H1 (cell line): ENCODE data around the gene SEZ6L. TPM values are rescaled to one million over a fixed set of nuclear protein-coding genes. Genes with fewer than 3 reads are reported as not detected.

Source experiments
- CHD2 ChIP-seq: IDR thresholded peaks from 2 replicates; pipeline ENCODE4 v1.6.1; 2012; ENCODE audit warnings: low read length, improper control_type of control experiment
- POU5F1 ChIP-seq: IDR thresholded peaks from 2 replicates; pipeline ENCODE4 v1.6.1; 2011; ENCODE audit warnings: low read depth, mild to moderate bottlenecking, low read length, moderate library complexity
- SP1 ChIP-seq: IDR thresholded peaks from 2 replicates; pipeline ENCODE4 v1.6.1; 2011; ENCODE audit warnings: low read depth, low read length
- TAF1 ChIP-seq: IDR thresholded peaks from 2 replicates; pipeline ENCODE4 v1.6.1; 2011; ENCODE audit warnings: mild to moderate bottlenecking, low read depth, low read length
- polyA plus RNA-seq, 7 experiments: library from polyadenylated mRNA; depleted of rRNA in 3 of 7; stranded (reverse) in 5 of 7; unstranded in 2 of 7; fragments of >200 nt in 5 of 7; fragments of 200-250 nt in 2 of 7; gene quantifications; 1 replicate in 5 of 7; 2 replicates in 1 of 7; 4 replicates in 1 of 7; pipeline versions ENCODE4 v1.2.1 to v1.2.3, GENCODE V29; 2011 to 2013; ENCODE audit warnings: missing spikeins in 2 of 7, mixed read lengths in 2 of 7
- total RNA-seq: library from RNA; stranded (reverse); fragmentation: NEBNext Ultra II Directional; extraction: Animal tissue kit (Norgen Biotek cat#: 25700); gene quantifications from 2 replicates; pipeline ENCODE4 v1.2.1, GENCODE V29; 2021
- TF ChIP-seq, protein P1 (sequence below): IDR thresholded peaks from 2 replicates; pipeline ENCODE4 v1.6.1; 2012; ENCODE audit warnings: low read length, inconsistent platforms
- TF ChIP-seq, protein P2 (sequence below): IDR thresholded peaks from 2 replicates; pipeline ENCODE4 v1.6.1; 2012; ENCODE audit warnings: inconsistent platforms
- TF ChIP-seq, protein P3 (sequence below): IDR thresholded peaks from 2 replicates; pipeline ENCODE4 v1.6.1; 2011; ENCODE audit warnings: low read depth, mild to moderate bottlenecking, low read length; ENCODE audit not compliant: insufficient read depth

The SEZ6L gene
- total and polyA plus RNA-seq, 2 of the 8 experiments (the other 6 are each of a cell fraction or from before 2014, with no cell fraction given) = 0.06 to 0.33 TPM

DNA sequence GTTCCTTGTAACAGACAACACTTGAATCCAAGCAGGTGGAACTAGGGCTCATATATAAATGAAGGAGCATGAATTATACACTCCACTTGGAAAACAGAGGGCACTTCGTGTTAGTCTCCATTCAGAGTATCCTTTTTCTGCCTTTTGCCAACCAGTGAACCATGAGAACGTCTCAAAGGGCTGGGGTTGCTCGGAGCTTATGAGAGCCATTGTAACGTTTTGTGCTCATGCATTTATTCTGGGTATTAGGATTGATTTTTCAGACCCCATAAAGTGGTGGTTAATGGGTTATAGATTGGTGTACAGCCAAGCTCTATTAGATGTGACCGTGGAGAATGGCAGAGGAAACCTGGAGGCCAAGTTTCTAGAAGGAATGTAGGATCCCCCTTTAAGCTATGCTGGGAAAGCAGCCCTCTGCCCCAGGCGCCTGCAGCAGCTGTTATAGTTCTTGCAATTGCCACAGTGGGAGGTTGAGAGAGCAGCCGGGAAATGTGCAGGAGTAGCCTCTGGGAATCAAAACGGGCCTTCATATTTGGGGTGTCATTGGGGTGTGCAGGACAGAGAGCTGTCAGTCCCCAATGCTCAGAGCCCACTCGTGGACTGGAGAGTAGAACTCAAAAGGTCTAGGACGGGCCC is 205.2 kb downstream of the SEZ6L start (continued):
- TF ChIP-seq, protein P1, sequence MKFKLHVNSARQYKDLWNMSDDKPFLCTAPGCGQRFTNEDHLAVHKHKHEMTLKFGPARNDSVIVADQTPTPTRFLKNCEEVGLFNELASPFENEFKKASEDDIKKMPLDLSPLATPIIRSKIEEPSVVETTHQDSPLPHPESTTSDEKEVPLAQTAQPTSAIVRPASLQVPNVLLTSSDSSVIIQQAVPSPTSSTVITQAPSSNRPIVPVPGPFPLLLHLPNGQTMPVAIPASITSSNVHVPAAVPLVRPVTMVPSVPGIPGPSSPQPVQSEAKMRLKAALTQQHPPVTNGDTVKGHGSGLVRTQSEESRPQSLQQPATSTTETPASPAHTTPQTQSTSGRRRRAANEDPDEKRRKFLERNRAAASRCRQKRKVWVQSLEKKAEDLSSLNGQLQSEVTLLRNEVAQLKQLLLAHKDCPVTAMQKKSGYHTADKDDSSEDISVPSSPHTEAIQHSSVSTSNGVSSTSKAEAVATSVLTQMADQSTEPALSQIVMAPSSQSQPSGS = no peak
- TF ChIP-seq POU5F1 (no peak), TAF1 (no peak), SP1 (no peak), CHD2 (no peak)
- TF ChIP-seq, protein P2, sequence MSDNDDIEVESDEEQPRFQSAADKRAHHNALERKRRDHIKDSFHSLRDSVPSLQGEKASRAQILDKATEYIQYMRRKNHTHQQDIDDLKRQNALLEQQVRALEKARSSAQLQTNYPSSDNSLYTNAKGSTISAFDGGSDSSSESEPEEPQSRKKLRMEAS = no peak
- TF ChIP-seq, protein P3, sequence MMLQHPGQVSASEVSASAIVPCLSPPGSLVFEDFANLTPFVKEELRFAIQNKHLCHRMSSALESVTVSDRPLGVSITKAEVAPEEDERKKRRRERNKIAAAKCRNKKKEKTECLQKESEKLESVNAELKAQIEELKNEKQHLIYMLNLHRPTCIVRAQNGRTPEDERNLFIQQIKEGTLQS = no peak
